Measurements from ENCODE around the gene KRTAP5-5.

DNA sequence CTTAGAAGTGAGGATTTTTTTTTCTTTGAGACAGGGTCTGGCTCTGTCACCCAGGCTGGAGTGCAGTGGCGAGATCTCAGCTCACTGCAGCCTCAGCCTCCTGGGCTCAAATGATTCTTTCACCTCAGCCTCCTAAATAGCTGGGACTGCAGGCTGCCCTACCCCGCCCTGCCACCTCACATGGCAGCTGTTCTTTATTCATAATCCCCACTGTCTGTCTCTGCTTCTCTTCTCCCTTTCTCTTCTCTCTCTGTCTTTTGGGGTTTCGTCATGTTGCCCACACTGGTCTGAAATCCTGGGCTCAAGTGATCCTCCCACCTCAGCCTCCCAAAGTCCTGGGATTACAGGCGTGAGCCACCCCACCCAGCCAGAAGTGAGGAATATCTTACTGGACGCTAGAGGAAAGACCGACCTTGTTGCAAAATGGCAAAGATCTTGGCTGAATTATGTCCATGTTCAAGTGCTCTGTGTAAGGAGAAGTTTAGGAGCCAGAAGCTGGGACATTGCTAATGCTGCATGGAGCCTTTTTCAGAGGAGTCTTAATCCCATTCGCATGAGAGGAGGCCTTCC lies 21.9 kb downstream of the KRTAP5-5 start:
- TF ChIP-seq, protein P1, sequence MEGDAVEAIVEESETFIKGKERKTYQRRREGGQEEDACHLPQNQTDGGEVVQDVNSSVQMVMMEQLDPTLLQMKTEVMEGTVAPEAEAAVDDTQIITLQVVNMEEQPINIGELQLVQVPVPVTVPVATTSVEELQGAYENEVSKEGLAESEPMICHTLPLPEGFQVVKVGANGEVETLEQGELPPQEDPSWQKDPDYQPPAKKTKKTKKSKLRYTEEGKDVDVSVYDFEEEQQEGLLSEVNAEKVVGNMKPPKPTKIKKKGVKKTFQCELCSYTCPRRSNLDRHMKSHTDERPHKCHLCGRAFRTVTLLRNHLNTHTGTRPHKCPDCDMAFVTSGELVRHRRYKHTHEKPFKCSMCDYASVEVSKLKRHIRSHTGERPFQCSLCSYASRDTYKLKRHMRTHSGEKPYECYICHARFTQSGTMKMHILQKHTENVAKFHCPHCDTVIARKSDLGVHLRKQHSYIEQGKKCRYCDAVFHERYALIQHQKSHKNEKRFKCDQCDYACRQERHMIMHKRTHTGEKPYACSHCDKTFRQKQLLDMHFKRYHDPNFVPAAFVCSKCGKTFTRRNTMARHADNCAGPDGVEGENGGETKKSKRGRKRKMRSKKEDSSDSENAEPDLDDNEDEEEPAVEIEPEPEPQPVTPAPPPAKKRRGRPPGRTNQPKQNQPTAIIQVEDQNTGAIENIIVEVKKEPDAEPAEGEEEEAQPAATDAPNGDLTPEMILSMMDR (IDR thresholded peaks at IDR 0.05; ENCODE audit: low read length), result no peak
- TF ChIP-seq EZH2 (IDR thresholded peaks at IDR 0.05; ENCODE audit: borderline replicate concordance, low read length), result no peak

Measured in OCI-LY1 (cell line).